ENCODE data around the gene LATS2.

- TF ChIP-seq ZBTB33 (IDR thresholded peaks at IDR 0.05; ENCODE audit: extremely low read depth, insufficient replicate concordance, low read length) (no peak), SRF (IDR thresholded peaks at IDR 0.05; ENCODE audit: low read depth) (no peak), SP1 (IDR thresholded peaks at IDR 0.05; ENCODE audit: low read depth) (no peak), POLR2AphosphoS5 (IDR thresholded peaks at IDR 0.05; ENCODE audit: low read depth, low read length) (no peak), EZH2 (IDR thresholded peaks at IDR 0.05) (no peak), SIN3A (IDR thresholded peaks at IDR 0.05; ENCODE audit: low read depth) (no peak)
- TF ChIP-seq, protein P1, sequence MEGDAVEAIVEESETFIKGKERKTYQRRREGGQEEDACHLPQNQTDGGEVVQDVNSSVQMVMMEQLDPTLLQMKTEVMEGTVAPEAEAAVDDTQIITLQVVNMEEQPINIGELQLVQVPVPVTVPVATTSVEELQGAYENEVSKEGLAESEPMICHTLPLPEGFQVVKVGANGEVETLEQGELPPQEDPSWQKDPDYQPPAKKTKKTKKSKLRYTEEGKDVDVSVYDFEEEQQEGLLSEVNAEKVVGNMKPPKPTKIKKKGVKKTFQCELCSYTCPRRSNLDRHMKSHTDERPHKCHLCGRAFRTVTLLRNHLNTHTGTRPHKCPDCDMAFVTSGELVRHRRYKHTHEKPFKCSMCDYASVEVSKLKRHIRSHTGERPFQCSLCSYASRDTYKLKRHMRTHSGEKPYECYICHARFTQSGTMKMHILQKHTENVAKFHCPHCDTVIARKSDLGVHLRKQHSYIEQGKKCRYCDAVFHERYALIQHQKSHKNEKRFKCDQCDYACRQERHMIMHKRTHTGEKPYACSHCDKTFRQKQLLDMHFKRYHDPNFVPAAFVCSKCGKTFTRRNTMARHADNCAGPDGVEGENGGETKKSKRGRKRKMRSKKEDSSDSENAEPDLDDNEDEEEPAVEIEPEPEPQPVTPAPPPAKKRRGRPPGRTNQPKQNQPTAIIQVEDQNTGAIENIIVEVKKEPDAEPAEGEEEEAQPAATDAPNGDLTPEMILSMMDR (IDR thresholded peaks at IDR 0.05 in 2 of 3, conservative IDR thresholded peaks at IDR 0.05 in 1 of 3; ENCODE audit: borderline replicate concordance in 1 of 3, insufficient read depth in 1 of 3, low read depth in 2 of 3, low read length in 2 of 3): no peak
- TF ChIP-seq, protein P2, sequence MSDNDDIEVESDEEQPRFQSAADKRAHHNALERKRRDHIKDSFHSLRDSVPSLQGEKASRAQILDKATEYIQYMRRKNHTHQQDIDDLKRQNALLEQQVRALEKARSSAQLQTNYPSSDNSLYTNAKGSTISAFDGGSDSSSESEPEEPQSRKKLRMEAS (IDR thresholded peaks at IDR 0.05): no peak
Measured at GRCh38 chr13:21013682-21014038, 47.7 kb downstream of the LATS2 start.

All from HCT116 (cell line).